ENCODE data around the gene RANBP10. TPM values are rescaled to one million over a fixed set of nuclear protein-coding genes. Genes with fewer than 3 reads are reported as not detected.

The RANBP10 gene
- total RNA-seq, 2 donors from 2014 or later, result 14.1 to 14.5 TPM

DNA sequence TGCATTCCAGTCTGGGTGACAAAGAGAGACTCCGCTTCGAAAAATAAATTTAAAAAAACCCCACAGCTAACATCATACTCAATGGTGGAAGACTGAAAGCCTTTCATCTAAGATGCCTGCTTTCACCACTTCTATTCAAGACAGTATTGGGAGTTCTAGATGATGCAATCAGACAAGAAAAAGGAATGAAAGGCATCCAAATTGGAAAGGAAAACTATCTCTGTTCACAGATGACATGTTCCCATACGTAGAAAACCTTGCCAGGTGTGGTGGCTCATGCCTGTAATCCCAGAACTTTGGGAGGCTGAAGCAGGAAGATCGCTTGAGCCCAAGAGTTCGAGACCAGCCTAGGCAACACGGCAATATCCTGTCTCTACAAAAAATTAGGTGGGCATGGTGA is 31.1 kb downstream of the RANBP10 start:
- peaks cover 8% of the 10 kb centered on the region for H3K36me3 ChIP-seq
- ATAC-seq (ENCODE audit: insufficient number of reproducible peaks, low FRiP score, low read depth), result no peak
- H3K27me3 ChIP-seq (replicated peaks; ENCODE audit: insufficient read depth), result no peaks in the 10 kb centered on the region
- no peak overlapping the region for H3K27ac ChIP-seq
- no peaks in the 10 kb centered on the region for H3K9me3 ChIP-seq
- H3K4me1 ChIP-seq (ENCODE audit: control insufficient read depth in 1 of 2, low read depth in 2 of 2), result peaks cover 11 to 37% of the 10 kb centered on the region in 2 donors
- TF ChIP-seq, protein P1, sequence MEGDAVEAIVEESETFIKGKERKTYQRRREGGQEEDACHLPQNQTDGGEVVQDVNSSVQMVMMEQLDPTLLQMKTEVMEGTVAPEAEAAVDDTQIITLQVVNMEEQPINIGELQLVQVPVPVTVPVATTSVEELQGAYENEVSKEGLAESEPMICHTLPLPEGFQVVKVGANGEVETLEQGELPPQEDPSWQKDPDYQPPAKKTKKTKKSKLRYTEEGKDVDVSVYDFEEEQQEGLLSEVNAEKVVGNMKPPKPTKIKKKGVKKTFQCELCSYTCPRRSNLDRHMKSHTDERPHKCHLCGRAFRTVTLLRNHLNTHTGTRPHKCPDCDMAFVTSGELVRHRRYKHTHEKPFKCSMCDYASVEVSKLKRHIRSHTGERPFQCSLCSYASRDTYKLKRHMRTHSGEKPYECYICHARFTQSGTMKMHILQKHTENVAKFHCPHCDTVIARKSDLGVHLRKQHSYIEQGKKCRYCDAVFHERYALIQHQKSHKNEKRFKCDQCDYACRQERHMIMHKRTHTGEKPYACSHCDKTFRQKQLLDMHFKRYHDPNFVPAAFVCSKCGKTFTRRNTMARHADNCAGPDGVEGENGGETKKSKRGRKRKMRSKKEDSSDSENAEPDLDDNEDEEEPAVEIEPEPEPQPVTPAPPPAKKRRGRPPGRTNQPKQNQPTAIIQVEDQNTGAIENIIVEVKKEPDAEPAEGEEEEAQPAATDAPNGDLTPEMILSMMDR (IDR thresholded peaks at IDR 0.05), result no peak
- DNase-seq (ENCODE audit: low spot score), result no peak
- no peak overlapping the region for H3K4me3 ChIP-seq

DNA sequence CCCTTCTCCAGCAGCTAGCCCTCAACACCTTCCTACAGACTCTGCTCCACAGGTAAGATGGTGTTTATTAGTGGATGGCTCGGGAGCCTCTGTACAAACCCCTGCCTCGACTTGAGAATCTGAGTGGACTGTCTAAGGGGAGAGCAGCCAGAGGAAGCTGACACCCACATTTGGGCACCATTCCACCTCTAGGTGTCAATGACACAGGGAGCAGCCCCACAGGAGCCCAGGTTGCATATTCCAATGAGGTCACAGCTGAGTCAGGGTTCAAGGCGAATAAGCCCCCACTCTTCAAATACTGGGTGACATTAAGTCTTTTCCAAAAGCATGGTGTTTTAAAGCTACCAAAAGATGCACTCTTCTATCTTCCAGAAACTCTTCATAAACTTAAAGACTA is 31.9 kb downstream of the RANBP10 start:
- DNase-seq (ENCODE audit: low spot score) (no peak), ATAC-seq (ENCODE audit: insufficient number of reproducible peaks, low FRiP score, low read depth) (no peak)
- H3K4me1 ChIP-seq (ENCODE audit: control insufficient read depth in 1 of 2, low read depth in 2 of 2), result peaks cover 11 to 32% of the 10 kb centered on the region in 2 donors

DNA sequence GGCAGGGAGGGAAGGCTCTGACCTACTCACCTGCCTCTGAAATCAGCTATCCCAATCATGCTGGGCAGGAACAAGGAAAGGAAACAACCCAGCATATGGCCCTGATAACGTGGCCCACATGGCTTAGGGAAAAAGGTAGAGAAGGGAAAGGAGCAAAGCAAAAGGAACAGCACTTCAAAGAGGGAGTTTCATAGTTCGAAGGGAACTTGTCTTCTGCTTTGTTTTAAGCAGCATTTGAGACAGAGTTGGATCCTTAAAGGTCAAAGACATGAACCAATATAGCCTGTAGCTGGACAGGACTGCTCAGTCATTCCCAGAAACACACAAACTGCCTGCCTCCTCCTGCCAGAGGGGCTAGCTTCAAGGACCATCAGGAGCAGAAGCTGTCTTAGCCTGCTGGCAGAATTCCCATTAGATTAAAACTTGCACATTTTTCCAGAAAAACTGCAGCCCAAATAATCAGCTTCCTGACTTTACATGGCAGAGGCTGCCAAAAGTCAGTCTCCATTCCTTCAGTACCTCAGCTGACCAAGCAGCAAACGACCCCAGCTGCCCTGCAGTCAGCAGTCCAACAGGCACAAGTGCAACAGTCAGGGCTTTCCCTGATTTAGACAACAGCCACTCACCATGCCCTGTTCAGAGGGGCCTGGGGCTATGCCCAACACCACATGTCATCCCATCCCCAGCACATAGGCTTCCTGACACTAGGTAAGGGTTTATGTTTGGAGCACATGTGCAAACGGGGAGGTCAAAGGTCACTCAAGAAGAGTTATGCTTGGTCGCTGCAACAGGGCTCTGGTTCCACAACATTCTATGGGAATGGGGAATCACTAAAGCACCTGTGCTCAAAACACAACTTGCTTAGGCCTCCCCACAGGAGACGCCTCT is 32.5 kb downstream of the RANBP10 start:
- H3K27ac ChIP-seq, result peak overlapping the region in 1 of 2 donors; percentile 45
- ATAC-seq (ENCODE audit: insufficient number of reproducible peaks, low FRiP score, low read depth) (no peak), DNase-seq (ENCODE audit: low spot score) (no peak)
- TF ChIP-seq, protein P1 (IDR thresholded peaks at IDR 0.05), result no peak
- no peaks in the 10 kb centered on the region for H3K27me3 ChIP-seq (replicated peaks; ENCODE audit: insufficient read depth)
- H3K9me3 ChIP-seq, result no peaks in the 10 kb centered on the region
- peaks cover 11 to 26% of the 10 kb centered on the region in 2 donors for H3K4me1 ChIP-seq (ENCODE audit: control insufficient read depth in 1 of 2, low read depth in 2 of 2)
- no peak overlapping the region for H3K4me3 ChIP-seq
- H3K36me3 ChIP-seq, result peaks cover 9% of the 10 kb centered on the region

More for the DNA sequence above, 31.9 kb downstream of the RANBP10 start:
- Histone ChIP-seq H3K36me3 (peaks cover 9% of the 10 kb centered on the region), H3K27ac (no peak overlapping the region), H3K27me3 (replicated peaks; ENCODE audit: insufficient read depth) (no peaks in the 10 kb centered on the region), H3K4me3 (no peak overlapping the region), H3K9me3 (no peaks in the 10 kb centered on the region)
- TF ChIP-seq, protein P1 (IDR thresholded peaks at IDR 0.05), result no peak

DNA sequence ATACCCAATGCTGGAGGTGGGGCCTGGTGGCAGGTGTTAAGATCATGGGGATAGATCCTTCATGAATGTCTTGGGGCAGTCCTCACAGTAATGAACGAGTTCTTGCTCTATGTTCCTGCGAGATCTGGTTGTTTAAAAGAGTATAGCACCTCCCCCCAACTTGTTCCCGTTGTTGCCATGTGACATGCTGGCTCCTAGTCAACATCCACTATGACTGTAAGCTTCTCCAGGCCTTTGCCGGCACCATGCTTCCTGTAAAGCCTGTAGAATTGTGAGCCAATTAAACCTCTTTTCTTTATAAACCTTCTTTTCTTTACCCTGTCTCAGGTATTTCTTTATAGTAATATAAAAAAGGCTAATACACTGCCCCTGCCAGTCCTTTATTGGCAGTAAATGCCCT is 33.3 kb downstream of the RANBP10 start:
- TF ChIP-seq, protein P1 (IDR thresholded peaks at IDR 0.05), result no peak
- Histone ChIP-seq H3K4me3 (no peak overlapping the region), H3K27ac (peak overlapping the region in 1 of 2 donors; percentile 45), H3K27me3 (replicated peaks; ENCODE audit: insufficient read depth) (no peaks in the 10 kb centered on the region), H3K9me3 (no peaks in the 10 kb centered on the region), H3K4me1 (ENCODE audit: control insufficient read depth in 1 of 2, low read depth in 2 of 2) (peaks cover 11 to 26% of the 10 kb centered on the region in 2 donors), H3K36me3 (peaks cover 9% of the 10 kb centered on the region)
- ATAC-seq (ENCODE audit: insufficient number of reproducible peaks, low FRiP score, low read depth) (no peak), DNase-seq (ENCODE audit: low spot score) (peak; percentile 13)

DNA sequence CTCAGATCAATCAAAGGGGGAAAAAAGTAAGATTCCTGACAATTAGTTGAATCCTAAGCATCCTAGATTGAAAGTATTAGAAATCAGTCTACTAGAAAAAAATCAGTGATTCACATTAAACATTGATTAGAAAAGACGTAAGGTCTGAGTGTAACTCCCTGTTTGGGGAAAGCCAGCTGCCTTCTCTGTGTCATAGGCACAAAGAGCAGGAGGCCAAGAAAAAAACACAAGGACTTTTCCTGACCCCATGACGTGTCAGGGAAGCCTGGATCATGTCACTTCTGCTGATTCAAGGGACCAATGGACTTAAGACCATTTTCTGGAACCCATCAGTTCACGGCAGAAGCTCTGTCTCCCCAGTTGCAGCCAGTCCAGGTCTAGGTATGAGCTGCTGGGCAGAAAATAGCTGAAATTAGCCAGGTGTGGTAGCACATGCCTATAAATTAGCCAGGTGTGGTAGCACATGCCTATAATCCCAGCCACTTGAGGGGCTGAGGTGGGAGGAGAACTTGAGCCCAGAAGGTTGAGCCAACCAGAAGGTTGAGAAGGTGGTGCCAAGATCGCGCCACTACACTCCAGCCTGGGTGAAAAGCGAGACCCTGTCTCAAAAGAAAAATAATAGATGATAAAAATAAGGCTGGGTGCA is 35.9 kb downstream of the RANBP10 start:
- Histone ChIP-seq H3K27ac (no peak overlapping the region), H3K27me3 (replicated peaks; ENCODE audit: insufficient read depth) (no peaks in the 10 kb centered on the region), H3K36me3 (peaks cover 18% of the 10 kb centered on the region), H3K9me3 (no peaks in the 10 kb centered on the region), H3K4me1 (ENCODE audit: control insufficient read depth in 1 of 2, low read depth in 2 of 2) (peaks cover 11 to 26% of the 10 kb centered on the region in 2 donors), H3K4me3 (no peak overlapping the region)
- TF ChIP-seq, protein P1 (IDR thresholded peaks at IDR 0.05), result no peak
- DNase-seq (ENCODE audit: low spot score), result no peak
- no peak for ATAC-seq (ENCODE audit: insufficient number of reproducible peaks, low FRiP score, low read depth)
